ENCODE measurements around the gene CEACAM19. TPM values are rescaled to one million over a fixed set of nuclear protein-coding genes. Genes with fewer than 3 reads are reported as not detected.

Gene CEACAM19
- total RNA-seq, 2 experiments from 2014 or later = 0.63 to 1.3 TPM

- CTCF ChIA-PET = interaction anchor here (0.5 to 5.9 kb wide), 18 partner anchors 9 to 575 kb away, joined by 3 to 93 read pairs (median 4); no protein-coding TSS in a partner anchor
- H3K27ac Mint-ChIP-seq = no peak overlapping the region
- DNase-seq = peak; percentile 90
- no peaks in the 10 kb centered on the region for H3K9me3 Mint-ChIP-seq
- H3K4me1 Mint-ChIP-seq (ENCODE audit: low read depth) = peaks cover 41% of the 10 kb centered on the region
- intact Hi-C loops (cut with micrococcal nuclease) = loop anchor here (2.0 kb wide), 1 partner anchor 81 kb away; no protein-coding TSS in a partner anchor
- peak; percentile 91 for TF ChIP-seq CTCF (IDR thresholded peaks at IDR 0.05)
- H3K36me3 Mint-ChIP-seq (ENCODE audit: low read depth) = no peaks in the 10 kb centered on the region
- POLR2A ChIA-PET = interaction anchor here (1.0 to 1.3 kb wide), 4 partner anchors 35 to 130 kb away, joined by 3 to 6 read pairs (median 3); no protein-coding TSS in a partner anchor
- no peak overlapping the region for H3K4me3 Mint-ChIP-seq
- peak; percentile 46 for ATAC-seq
- H3K27me3 Mint-ChIP-seq = peaks cover 21% of the 10 kb centered on the region
These were observed 18.2 kb downstream of the CEACAM19 start for GRCh38 chr19:44689290-44690130.

- Mint-ChIP-seq H3K9me3 (no peaks in the 10 kb centered on the region), H3K4me3 (no peak overlapping the region), H3K27ac (no peak overlapping the region), H3K27me3 (peaks cover 20% of the 10 kb centered on the region), H3K36me3 (ENCODE audit: low read depth) (no peaks in the 10 kb centered on the region), H3K4me1 (ENCODE audit: low read depth) (peaks cover 38% of the 10 kb centered on the region)
- ATAC-seq (no peak), DNase-seq (no peak)
- CTCF ChIA-PET = interaction anchor here (1.0 to 5.9 kb wide), 14 partner anchors 12 to 93 kb away, joined by 3 to 93 read pairs (median 8); no protein-coding TSS in a partner anchor
- TF ChIP-seq CTCF (IDR thresholded peaks at IDR 0.05) = no peak
- POLR2A ChIA-PET = interaction anchor here (1.0 to 1.3 kb wide), 3 partner anchors 36 to 80 kb away, joined by 3 to 6 read pairs (median 3); no protein-coding TSS in a partner anchor
- intact Hi-C loops (cut with micrococcal nuclease) = no loop called here
These were observed 18.8 kb downstream of the CEACAM19 start for GRCh38 chr19:44690131-44690440.

- peak overlapping the region; percentile 73 for H3K27ac Mint-ChIP-seq
- H3K36me3 Mint-ChIP-seq (ENCODE audit: low read depth) = no peaks in the 10 kb centered on the region
- intact Hi-C loops (cut with micrococcal nuclease) = no loop called here
- peak overlapping the region; percentile 54 for H3K4me3 Mint-ChIP-seq
- H3K27me3 Mint-ChIP-seq = peaks cover 14% of the 10 kb centered on the region
- peaks cover 33% of the 10 kb centered on the region for H3K4me1 Mint-ChIP-seq (ENCODE audit: low read depth)
- ATAC-seq (no peak), DNase-seq (no peak)
- no peak for TF ChIP-seq CTCF (IDR thresholded peaks at IDR 0.05)
- CTCF ChIA-PET = interaction anchor here (1.5 to 5.9 kb wide), 3 partner anchors 32 to 92 kb away, joined by 4 to 79 read pairs (median 6); no protein-coding TSS in a partner anchor
- no peaks in the 10 kb centered on the region for H3K9me3 Mint-ChIP-seq
- POLR2A ChIA-PET = no interaction called here
These were observed 21.1 kb downstream of the CEACAM19 start for GRCh38 chr19:44692379-44692721.

GRCh38 chr19:44694184-44694579, 22.9 kb downstream of the CEACAM19 start:
- POLR2A ChIA-PET = interaction anchor here (0.6 kb wide), 1 partner anchor 81 kb away, joined by 3 read pairs; no protein-coding TSS in a partner anchor
- Mint-ChIP-seq H3K9me3 (no peaks in the 10 kb centered on the region), H3K27me3 (peaks cover 4% of the 10 kb centered on the region), H3K36me3 (ENCODE audit: low read depth) (no peaks in the 10 kb centered on the region), H3K27ac (peak overlapping the region; percentile 46), H3K4me3 (no peak overlapping the region), H3K4me1 (ENCODE audit: low read depth) (peaks cover 30% of the 10 kb centered on the region)
- ATAC-seq (no peak), DNase-seq (peak; percentile 56)
- peak; percentile 42 for TF ChIP-seq CTCF (IDR thresholded peaks at IDR 0.05)
- CTCF ChIA-PET = interaction anchor here (0.7 to 1.5 kb wide), 6 partner anchors 30 to 77 kb away, joined by 3 to 8 read pairs (median 4); no protein-coding TSS in a partner anchor
- intact Hi-C loops (cut with micrococcal nuclease) = no loop called here
